Epidermal melanocyte (primary cell): ENCODE results near the gene PANK4.

ENCODE experiments used
- DNase-seq: peaks from one replicate; pipeline ENCODE4 v3.0.0; 2011; ENCODE audit warnings: low spot score; ENCODE audit not compliant: insufficient read length

The PANK4 gene

GRCh38 chr1:2512862-2513421, 13.5 kb downstream of the PANK4 start:
- DNase-seq, result no peak

- DNase-seq, result no peak
Measured at GRCh38 chr1:2510366-2511155, 15.8 kb downstream of the PANK4 start.

- DNase-seq, result no peak
Measured at GRCh38 chr1:2509589-2509988, 16.8 kb downstream of the PANK4 start.

GRCh38 chr1:2508751-2509150, 17.6 kb downstream of the PANK4 start:
- DNase-seq, result no peak

GRCh38 chr1:2508180-2508579, 18.2 kb downstream of the PANK4 start:
- no peak for DNase-seq

GRCh38 chr1:2507744-2508155, 18.6 kb downstream of the PANK4 start:
- DNase-seq, result no peak

- no peak for DNase-seq
Measured at GRCh38 chr1:2506901-2507565, 19.4 kb downstream of the PANK4 start.

- no peak for DNase-seq
Measured at GRCh38 chr1:2506007-2506860, 20.2 kb downstream of the PANK4 start.

- DNase-seq, result no peak
Measured at GRCh38 chr1:2505461-2505994, 20.9 kb downstream of the PANK4 start.

- DNase-seq, result no peak
Measured at GRCh38 chr1:2504949-2505272, 21.5 kb downstream of the PANK4 start.

GRCh38 chr1:2504225-2504948, 22.0 kb downstream of the PANK4 start:
- no peak for DNase-seq

- DNase-seq, result no peak
Measured at GRCh38 chr1:2503554-2504224, 22.7 kb downstream of the PANK4 start.

- no peak for DNase-seq
Measured at GRCh38 chr1:2502661-2503553, 23.5 kb downstream of the PANK4 start.

GRCh38 chr1:2502210-2502609, 24.2 kb downstream of the PANK4 start:
- DNase-seq, result no peak

- no peak for DNase-seq
Measured at GRCh38 chr1:2501820-2502119, 24.6 kb downstream of the PANK4 start.

- DNase-seq, result no peak
Measured at GRCh38 chr1:2501041-2501819, 25.2 kb downstream of the PANK4 start.

GRCh38 chr1:2499986-2500596, 26.3 kb downstream of the PANK4 start:
- DNase-seq, result no peak

- no peak for DNase-seq
Measured at GRCh38 chr1:2499260-2499659, 27.1 kb downstream of the PANK4 start.
